Measurements from ENCODE around the gene MAP3K8.

GRCh38 chr10:30422981-30423654 lies 10.9 kb upstream of the MAP3K8 start:
- TF ChIP-seq OSR1 (CRISPR knock-in tag; IDR thresholded peaks at IDR 0.05) (no peak), ZFP30 (CRISPR knock-in tag; IDR thresholded peaks at IDR 0.05) (no peak), SNAI2 (CRISPR knock-in tag; IDR thresholded peaks at IDR 0.05) (no peak), POU6F1 (CRISPR knock-in tag; IDR thresholded peaks at IDR 0.05; ENCODE audit: borderline replicate concordance, low read depth) (no peak)
- TF ChIP-seq, protein P1, sequence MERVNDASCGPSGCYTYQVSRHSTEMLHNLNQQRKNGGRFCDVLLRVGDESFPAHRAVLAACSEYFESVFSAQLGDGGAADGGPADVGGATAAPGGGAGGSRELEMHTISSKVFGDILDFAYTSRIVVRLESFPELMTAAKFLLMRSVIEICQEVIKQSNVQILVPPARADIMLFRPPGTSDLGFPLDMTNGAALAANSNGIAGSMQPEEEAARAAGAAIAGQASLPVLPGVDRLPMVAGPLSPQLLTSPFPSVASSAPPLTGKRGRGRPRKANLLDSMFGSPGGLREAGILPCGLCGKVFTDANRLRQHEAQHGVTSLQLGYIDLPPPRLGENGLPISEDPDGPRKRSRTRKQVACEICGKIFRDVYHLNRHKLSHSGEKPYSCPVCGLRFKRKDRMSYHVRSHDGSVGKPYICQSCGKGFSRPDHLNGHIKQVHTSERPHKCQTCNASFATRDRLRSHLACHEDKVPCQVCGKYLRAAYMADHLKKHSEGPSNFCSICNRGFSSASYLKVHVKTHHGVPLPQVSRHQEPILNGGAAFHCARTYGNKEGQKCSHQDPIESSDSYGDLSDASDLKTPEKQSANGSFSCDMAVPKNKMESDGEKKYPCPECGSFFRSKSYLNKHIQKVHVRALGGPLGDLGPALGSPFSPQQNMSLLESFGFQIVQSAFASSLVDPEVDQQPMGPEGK (CRISPR knock-in tag; IDR thresholded peaks at IDR 0.05; ENCODE audit: borderline replicate concordance): no peak

All from SK-N-SH treated with all-trans-retinoic acid at 6 μM for 48 hours (cell line).